Lower lobe of right lung (tissue), 2 donors: ENCODE results near the gene ZNF593OS. TPM values are rescaled to one million over a fixed set of nuclear protein-coding genes. Genes with fewer than 3 reads are reported as not detected.

Experiments
- ATAC-seq, 2 donors: fragments of 200-7000 bp; cut with Tn5 transposase; one replicate each; pipeline ENCODE4 v1.9.1; 2020 to 2022; ENCODE audit warnings: mild to moderate bottlenecking in 2 of 2, moderate library complexity in 2 of 2
- DNase-seq: peaks from one replicate; pipeline ENCODE4 v3.0.0-alpha.2; 2020
- H3K27ac ChIP-seq: fragments of 200-600 bp; one replicate; pipeline ENCODE4 v1.8.0; 2022
- H3K27me3 ChIP-seq: fragments of 200-600 bp; one replicate; pipeline ENCODE4 v1.8.0; 2022; ENCODE audit warnings: low read depth
- H3K36me3 ChIP-seq: fragments of 200-600 bp; one replicate; pipeline ENCODE4 v1.8.0; 2022; ENCODE audit warnings: mild to moderate bottlenecking
- H3K4me1 ChIP-seq: fragments of 200-600 bp; one replicate; pipeline ENCODE4 v1.8.0; 2022
- H3K4me3 ChIP-seq: fragments of 200-600 bp; one replicate; pipeline ENCODE4 v1.8.0; 2022; ENCODE audit warnings: mild to moderate bottlenecking
- H3K9me3 ChIP-seq: fragments of 200-600 bp; one replicate; pipeline ENCODE4 v1.8.0; 2022
- CTCF ChIP-seq: fragments of 200-600 bp; IDR thresholded peaks from one replicate; pipeline ENCODE4 v1.8.0; 2022; ENCODE audit warnings: antibody characterized with exemption, mild to moderate bottlenecking
- intact Hi-C: fragments of 100-400 bp; cut with DNase I; formaldehyde crosslinking; loops from one replicate; pipeline ENCODE4 v1.11.0; 2022
- total RNA-seq: library from RNA; stranded (reverse); fragmentation: NEBNext Ultra II Directional; extraction: Animal tissue kit (Norgen Biotek cat#: 25700); gene quantifications from one replicate; pipeline ENCODE4 v1.2.1, GENCODE V29; 2021
- donor health status: DM: no; HTN: yes; CAD: no; lungs with severe emphysema.

ZNF593OS gene
- total RNA-seq, 1 donor from 2014 or later: not detected

DNA sequence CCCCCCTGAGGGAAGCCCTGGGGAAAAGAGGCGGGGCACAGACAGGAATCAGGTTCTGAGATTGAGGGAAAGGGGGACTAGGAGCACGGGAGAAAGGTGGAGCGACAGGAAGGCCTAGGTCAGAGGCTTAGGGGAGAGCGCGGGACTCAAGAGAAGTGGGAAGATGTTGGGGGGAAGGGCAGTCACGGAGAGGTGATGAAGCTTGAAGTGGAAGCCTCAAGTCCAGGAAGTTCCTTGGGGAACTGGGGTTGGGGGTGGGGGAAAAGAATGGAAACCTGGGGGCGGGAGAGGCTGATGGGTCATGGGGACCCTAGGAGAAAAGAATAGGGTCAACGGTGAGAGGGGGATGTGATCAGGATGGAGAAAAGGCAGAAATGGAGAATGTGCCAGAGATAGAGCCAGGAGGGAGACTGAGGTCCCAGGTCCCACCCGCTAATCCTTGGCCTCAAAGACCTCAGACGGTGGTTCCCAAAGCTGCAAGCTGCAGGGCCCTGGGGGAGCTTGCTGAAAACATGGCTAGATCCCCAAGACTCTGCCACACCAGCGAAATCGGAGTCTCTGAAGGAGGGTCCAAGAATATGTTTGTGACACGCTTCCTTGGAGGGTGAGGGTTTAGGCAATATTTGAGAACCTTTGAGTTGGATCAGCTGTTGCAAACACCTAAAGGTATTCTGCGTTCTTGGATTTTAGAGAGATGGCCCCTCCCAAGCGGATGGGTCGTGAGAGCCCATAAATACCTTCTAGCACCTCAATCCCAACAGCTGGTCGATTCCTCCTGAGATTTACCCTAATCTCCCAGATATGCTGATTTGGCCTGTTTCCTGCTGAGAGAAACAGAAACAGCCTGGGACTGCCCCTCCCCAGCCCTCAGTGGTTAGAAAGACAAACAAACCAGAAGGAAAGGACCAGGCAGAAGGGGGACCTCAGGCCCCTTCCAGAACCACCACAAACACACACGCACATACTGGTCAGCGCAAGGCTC, 6.5 kb downstream of the ZNF593OS start:
- intact Hi-C loops: no loop called here
- Histone ChIP-seq H3K27me3 (peaks cover 10% of the 10 kb centered on the region), H3K36me3 (no peaks in the 10 kb centered on the region), H3K4me1 (peaks cover 25% of the 10 kb centered on the region), H3K27ac (no peak overlapping the region), H3K4me3 (no peak overlapping the region), H3K9me3 (no peaks in the 10 kb centered on the region)
- TF ChIP-seq CTCF: no peak
- ATAC-seq (no peak), DNase-seq (no peak)

DNA sequence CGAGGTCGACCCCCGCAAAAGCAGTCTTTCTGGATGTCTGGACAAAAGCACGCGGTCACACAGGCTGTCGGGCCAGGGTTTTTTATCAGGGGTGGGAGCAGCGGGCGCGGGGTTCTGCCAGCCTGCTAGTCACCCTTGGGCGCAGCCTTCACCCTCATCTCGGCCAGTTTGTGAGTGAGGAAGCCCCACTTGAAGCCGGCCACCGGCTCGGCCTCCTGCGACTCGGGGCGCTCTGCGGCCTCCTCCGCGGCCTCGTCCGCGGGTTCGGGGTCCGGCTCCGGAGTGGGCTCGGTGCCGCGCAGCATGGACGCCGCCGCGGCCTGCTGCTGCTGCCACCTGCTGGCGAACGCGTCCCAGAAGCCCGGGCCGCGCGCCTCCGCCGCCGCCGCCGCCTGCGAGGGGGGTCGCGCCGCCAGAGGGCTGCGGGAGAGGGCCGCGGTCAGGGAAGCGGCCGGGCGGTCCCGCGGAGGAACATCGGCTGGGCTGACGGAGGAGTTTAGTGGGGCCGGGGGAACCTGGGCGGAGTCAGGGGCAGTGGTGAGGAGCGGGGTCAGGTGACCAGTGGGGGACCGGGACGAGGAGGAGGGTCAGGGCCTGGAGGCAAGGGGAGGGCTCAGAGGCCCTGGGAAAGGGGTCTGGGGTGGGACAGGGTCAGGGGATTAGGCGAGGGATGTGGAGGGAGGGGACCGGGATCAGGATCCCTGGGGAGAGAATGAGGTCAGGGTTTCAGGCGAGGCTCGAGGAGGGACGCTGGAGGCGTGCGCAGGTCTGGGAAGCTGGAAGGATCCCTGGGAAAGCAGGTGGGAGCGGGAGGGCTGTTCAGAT, 7.4 kb downstream of the ZNF593OS start:
- Histone ChIP-seq H3K9me3 (no peaks in the 10 kb centered on the region), H3K4me3 (peak overlapping the region; percentile 41), H3K4me1 (peaks cover 24% of the 10 kb centered on the region), H3K36me3 (no peaks in the 10 kb centered on the region), H3K27me3 (peaks cover 12% of the 10 kb centered on the region), H3K27ac (no peak overlapping the region)
- DNase-seq (no peak), ATAC-seq (peak; percentile 68 to 72)
- intact Hi-C loops: no loop called here
- TF ChIP-seq CTCF: peak; percentile 66

DNA sequence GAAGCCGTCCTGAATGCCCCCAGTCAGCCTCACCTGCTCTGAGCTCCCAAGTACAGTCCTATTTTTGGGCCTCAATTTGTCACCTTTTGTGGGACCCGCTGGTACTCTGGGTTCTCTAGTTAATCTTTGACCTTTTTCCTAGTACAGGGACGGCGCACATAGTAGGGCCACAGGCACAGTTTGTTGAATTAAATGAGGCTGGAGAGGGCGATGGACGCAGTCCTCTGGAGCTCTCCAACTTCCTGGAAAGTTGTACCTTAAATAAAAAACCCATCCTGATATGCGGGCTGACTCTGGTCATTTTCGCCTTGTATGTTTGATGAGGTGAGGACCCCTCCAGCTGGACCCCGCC, 8.0 kb downstream of the ZNF593OS start:
- TF ChIP-seq CTCF: no peak
- Histone ChIP-seq H3K4me1 (peaks cover 24% of the 10 kb centered on the region), H3K36me3 (no peaks in the 10 kb centered on the region), H3K27ac (no peak overlapping the region), H3K27me3 (peaks cover 15% of the 10 kb centered on the region), H3K4me3 (peak overlapping the region; percentile 41), H3K9me3 (no peaks in the 10 kb centered on the region)
- ATAC-seq: no peak
- intact Hi-C loops: no loop called here
- DNase-seq: no peak

DNA sequence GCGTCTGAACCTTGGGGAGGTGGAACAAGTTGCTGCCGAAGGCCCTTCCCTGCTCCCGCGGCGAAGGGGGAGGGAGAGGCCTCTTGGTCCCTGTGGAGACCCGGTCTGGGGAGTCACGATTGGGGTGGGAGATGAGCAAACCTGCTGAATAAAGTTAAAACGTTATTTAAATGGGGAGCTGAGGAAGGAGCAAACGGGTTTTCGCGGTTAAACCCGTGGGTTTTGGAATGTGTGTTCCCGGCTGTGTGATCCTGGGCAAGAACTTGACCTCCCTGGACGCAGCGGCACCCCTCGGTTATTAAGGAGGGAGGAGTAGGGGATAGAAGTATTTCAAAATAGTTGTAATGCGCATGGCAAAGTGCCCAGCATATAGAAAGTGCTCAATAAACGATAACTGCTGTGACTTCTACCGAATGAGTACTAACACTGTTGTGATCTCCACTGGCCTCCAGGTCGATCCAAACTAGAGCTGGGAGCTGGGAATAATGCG, 9.4 kb downstream of the ZNF593OS start:
- Histone ChIP-seq H3K4me3 (peak overlapping the region; percentile 62), H3K4me1 (peaks cover 28% of the 10 kb centered on the region), H3K27ac (no peak overlapping the region), H3K9me3 (no peaks in the 10 kb centered on the region), H3K36me3 (no peaks in the 10 kb centered on the region), H3K27me3 (peaks cover 28% of the 10 kb centered on the region)
- DNase-seq: no peak
- ATAC-seq: no peak
- TF ChIP-seq CTCF: no peak
- intact Hi-C loops: no loop called here

DNA sequence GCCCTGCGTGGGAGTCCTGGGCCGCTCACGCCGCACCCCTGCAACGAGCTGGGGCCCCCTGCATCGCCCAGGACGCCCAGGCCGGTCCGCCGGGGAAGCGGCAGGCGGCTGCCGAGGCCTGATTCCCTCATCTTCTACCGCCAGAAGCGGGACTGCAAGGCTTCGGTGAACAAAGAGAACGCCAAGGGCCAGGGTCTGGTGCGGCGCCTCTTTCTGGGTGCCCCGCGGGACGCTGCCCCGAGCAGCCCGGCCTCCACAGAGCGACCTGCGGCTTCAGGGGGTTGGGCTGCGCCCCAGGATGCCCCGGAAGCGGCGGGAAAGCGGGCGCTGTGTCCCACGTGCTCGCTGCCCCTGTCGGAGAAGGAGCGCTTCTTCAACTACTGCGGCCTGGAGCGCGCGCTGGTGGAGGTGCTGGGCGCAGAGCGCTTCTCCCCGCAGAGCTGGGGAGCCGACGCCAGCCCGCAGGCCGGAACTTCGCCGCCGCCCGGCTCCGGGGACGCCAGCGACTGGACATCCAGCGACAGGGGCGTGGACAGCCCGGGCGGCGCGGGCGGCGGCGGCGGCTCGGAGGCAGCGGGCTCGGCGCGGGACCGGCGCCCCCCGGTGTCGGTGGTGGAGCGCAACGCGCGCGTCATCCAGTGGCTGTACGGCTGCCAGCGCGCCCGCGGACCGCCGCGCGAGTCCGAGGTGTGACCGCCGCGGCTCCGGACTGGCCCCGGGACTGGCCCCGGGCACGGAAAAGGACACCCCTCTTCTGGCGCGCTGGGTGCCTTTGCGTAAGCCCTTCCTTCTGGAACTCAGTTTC, 10.0 kb downstream of the ZNF593OS start:
- peak; percentile 62 to 77 for ATAC-seq
- peak overlapping the region; percentile 62 for H3K4me3 ChIP-seq
- TF ChIP-seq CTCF: no peak
- H3K27me3 ChIP-seq: peaks cover 33% of the 10 kb centered on the region
- H3K27ac ChIP-seq: peak overlapping the region; percentile 36
- H3K4me1 ChIP-seq: peaks cover 28% of the 10 kb centered on the region
- no peaks in the 10 kb centered on the region for H3K9me3 ChIP-seq
- DNase-seq: peak; percentile 70
- no peaks in the 10 kb centered on the region for H3K36me3 ChIP-seq
- intact Hi-C loops: no loop called here
